Measurements from ENCODE around the gene TET2. TPM values are rescaled to one million over a fixed set of nuclear protein-coding genes. Genes with fewer than 3 reads are reported as not detected.

TET2 gene
- total RNA-seq, 1 donor from 2014 or later: 10.3 TPM

DNA sequence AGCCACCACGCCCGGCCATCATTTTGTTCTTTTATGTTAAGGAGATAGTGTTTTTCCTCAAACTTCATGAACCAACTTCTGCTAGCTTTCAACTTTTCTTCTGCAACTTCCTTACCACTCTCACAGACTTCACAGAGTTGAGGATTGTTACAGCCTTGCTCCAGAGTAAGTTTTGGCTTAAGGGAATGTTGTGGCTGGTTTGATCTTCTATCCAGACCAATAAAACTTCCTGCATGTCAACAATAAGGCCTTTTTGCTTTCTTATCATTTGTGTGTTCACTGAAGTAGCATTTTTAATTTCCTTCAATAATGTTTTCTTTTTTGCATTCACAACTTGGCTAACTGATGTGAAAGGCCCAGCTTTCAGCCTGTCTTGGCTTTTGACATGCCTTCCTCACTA lies 12.7 kb upstream of the TET2 start:
- no peaks in the 10 kb centered on the region for H3K36me3 ChIP-seq (ENCODE audit: control insufficient read depth, insufficient read depth, low read length)
- H3K27me3 ChIP-seq (ENCODE audit: control insufficient read depth, insufficient read depth, low read length): no peaks in the 10 kb centered on the region
- FAIRE-seq (no peak), DNase-seq (ENCODE audit: low read depth) (no peak)
- no peak for TF ChIP-seq CTCF (IDR thresholded peaks at IDR 0.05; ENCODE audit: insufficient read depth, low read length, severe bottlenecking)
- no peak overlapping the region for H3K4me3 ChIP-seq (ENCODE audit: low read depth, low read length)

DNA sequence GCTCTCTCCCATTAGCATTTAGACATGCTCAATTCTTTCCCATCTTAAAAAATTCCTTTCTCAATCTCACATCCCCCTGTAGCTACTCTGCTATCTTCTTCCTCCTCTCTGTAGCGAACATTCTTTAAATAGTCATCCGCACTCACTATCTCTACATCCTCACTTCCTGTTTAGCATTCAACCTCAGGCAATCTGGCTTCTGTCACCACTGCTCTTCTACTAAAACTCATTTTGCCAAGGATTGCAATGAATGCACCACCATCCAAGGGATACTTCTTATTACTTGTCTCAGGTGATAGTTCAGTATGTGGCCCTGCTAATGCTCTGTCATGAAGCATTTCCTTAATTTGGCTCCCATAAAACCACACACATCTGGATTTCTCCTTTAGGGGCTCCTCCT lies 10.9 kb upstream of the TET2 start:
- FAIRE-seq: no peak
- H3K27me3 ChIP-seq (ENCODE audit: control insufficient read depth, insufficient read depth, low read length): no peaks in the 10 kb centered on the region
- TF ChIP-seq CTCF (IDR thresholded peaks at IDR 0.05; ENCODE audit: insufficient read depth, low read length, severe bottlenecking): no peak
- no peak overlapping the region for H3K4me3 ChIP-seq (ENCODE audit: low read depth, low read length)
- no peaks in the 10 kb centered on the region for H3K36me3 ChIP-seq (ENCODE audit: control insufficient read depth, insufficient read depth, low read length)
- DNase-seq (ENCODE audit: low read depth): no peak

DNA sequence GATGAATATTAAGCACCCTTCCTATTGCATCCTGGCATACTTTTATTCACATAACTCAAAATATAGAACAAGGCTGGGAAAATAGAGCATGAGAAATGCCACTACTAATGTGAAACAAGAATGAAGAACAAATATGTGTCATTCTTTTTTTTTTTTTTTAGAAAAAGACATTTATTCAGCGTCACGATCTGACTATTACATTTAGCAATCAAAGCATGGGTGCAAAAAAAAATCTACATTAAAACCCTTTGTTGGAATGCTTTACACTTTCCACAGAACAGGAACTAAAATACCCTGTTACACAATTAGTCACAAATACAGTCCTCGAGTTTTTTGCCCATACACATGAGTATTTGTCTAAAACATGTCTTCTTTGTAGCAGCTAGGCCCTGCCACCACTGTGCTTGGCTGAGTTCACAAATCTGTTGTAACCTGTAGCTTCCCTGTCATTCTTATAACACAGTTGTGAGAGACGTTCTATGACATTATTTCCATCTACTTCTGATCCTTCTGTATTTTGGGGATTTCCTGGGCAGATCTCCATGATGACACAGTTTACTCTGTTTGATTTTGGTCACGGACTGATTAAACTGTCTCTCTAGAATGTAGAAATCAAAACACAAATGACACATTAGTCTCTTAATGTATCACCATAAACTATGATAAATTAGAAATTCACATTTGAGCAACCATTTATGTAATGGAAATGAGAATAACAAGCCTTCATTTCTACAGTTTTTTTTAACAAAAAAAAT lies 9.4 kb upstream of the TET2 start:
- FAIRE-seq: no peak
- H3K27me3 ChIP-seq (ENCODE audit: control insufficient read depth, insufficient read depth, low read length): no peaks in the 10 kb centered on the region
- peak; percentile 52 for DNase-seq (ENCODE audit: low read depth)
- H3K36me3 ChIP-seq (ENCODE audit: control insufficient read depth, insufficient read depth, low read length): no peaks in the 10 kb centered on the region
- H3K4me3 ChIP-seq (ENCODE audit: low read depth, low read length): no peak overlapping the region
- no peak for TF ChIP-seq CTCF (IDR thresholded peaks at IDR 0.05; ENCODE audit: insufficient read depth, low read length, severe bottlenecking)

DNA sequence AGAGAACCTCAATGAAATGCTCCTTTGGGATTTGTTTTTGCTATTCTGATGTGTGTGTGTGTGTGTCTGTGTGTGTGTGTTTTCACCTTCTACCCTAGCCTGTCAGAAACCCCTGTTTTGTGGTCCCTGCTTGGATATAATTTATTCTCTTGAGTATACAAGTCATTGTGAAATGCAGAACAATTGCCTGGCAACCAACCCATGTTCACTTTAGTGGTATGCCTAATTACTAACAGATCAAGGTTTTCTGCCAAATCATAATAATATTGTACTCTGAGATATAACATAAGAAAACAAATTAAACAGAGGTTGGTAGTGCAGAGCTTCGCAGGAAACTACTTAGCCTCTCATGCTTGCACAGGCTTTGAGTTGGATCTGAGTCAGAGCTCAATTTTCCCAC lies 7.0 kb upstream of the TET2 start:
- Histone ChIP-seq H3K27me3 (ENCODE audit: control insufficient read depth, insufficient read depth, low read length) (no peaks in the 10 kb centered on the region), H3K4me3 (ENCODE audit: low read depth, low read length) (no peak overlapping the region), H3K36me3 (ENCODE audit: control insufficient read depth, insufficient read depth, low read length) (no peaks in the 10 kb centered on the region)
- no peak for TF ChIP-seq CTCF (IDR thresholded peaks at IDR 0.05; ENCODE audit: insufficient read depth, low read length, severe bottlenecking)
- FAIRE-seq (no peak), DNase-seq (ENCODE audit: low read depth) (no peak)

GRCh38 chr4:105140684-105141490 lies 5.8 kb upstream of the TET2 start:
- H3K4me3 ChIP-seq (ENCODE audit: low read depth, low read length): no peak overlapping the region
- no peaks in the 10 kb centered on the region for H3K36me3 ChIP-seq (ENCODE audit: control insufficient read depth, insufficient read depth, low read length)
- H3K27me3 ChIP-seq (ENCODE audit: control insufficient read depth, insufficient read depth, low read length): no peaks in the 10 kb centered on the region
- peak; percentile 48 for DNase-seq (ENCODE audit: low read depth)
- FAIRE-seq: no peak
- peak; percentile 51 for TF ChIP-seq CTCF (IDR thresholded peaks at IDR 0.05; ENCODE audit: insufficient read depth, low read length, severe bottlenecking)
